H4 (cell line): ENCODE measurements around the gene LSAMP. TPM values are rescaled to one million over a fixed set of nuclear protein-coding genes. Genes with fewer than 3 reads are reported as not detected.
A peak's percentile ranks its signal among the peaks of the same experiment; 100 is the strongest.

Source experiments
- DNase-seq: peaks from one replicate; pipeline ENCODE4 v3.0.0-alpha.2; 2015; ENCODE audit warnings: low spot score
- total RNA-seq: library from RNA; depleted of rRNA; stranded (reverse); fragments of >200 nt; shearing (Covaris generic); gene quantifications from 2 replicates; pipeline ENCODE4 v1.2.3, GENCODE V29; 2014

Gene LSAMP
- total RNA-seq, 1 experiment from 2014 or later, result 4.7 TPM

DNA sequence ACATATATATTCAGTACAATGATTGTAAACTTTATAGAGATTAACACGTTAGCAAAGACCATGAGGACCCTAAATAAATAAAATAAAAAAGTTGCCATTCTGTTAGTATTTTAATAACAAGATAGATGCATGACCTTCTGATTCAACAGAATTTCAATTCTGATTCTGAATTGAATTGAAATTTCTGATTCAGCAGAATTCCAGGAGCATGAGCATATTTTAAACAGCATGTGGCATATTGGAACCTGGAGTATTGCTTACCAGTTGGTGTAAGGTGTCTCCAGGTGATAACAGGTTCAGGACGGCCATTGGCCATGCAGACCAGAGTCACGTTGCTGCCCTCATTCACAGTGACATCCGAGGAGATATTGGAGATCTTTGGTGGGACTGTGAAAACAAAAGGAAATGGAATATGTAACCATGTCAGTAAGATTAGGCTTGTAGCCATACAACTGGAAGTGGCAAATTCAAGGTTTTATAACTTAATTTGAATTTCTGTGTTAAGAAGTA, 426.0 kb downstream of the LSAMP start:
- no peak for DNase-seq

DNA sequence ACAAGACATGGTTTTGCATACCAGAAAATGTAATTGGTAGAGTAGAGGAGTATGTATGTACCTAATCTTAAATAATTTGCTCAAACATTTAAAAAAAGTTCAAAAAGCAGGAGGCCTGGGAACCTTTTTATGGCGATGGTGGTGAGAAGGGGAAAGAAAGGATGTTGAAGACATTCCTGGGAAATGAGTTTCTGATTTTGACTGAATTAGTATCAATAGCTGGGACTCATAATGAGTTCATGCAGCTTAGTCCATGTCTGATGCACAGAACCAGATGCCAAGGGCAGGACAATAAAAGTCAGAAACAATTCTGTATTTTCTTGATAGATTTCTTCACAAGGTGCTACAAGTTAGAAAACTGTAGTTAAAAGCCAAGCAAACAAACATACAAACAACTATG, 426.6 kb downstream of the LSAMP start:
- no peak for DNase-seq

DNA sequence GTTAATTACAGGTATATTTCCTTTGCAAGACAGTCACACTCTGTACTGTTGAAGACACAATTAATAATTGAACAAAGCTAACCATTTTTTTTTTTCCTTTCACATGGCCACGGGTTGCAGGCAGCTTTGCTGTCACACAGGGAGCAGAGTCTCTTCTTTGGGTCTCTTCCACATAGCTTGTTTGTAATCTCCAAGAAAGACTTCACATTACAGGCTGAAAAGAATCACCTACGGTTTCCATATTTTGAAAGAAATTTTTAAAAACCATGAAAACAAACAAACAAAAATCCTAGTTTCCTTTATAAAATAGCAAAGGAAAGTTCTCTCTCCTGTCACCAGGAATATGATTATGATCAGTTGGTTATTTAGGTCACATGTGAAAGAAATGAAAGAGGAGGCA, 429.4 kb downstream of the LSAMP start:
- DNase-seq, result no peak

DNA sequence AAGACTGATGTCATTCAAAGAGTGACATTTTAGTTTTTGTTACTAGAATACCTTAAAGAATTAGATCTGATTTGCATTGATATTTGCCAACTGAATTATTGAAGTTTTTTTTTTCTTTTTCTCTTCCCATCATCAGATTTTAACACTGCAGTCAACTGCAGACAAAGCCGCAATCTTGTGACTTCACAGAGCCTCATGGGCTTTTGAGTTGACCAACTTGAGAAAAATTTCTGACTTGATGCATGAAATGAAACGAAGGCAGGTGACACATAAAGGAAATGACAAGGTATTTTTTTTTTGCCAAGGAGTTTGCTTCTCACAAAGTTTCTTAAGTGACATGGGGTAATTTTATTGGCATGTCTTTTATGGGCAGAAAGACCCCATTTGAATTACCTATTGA, 438.3 kb downstream of the LSAMP start:
- DNase-seq, result no peak

DNA sequence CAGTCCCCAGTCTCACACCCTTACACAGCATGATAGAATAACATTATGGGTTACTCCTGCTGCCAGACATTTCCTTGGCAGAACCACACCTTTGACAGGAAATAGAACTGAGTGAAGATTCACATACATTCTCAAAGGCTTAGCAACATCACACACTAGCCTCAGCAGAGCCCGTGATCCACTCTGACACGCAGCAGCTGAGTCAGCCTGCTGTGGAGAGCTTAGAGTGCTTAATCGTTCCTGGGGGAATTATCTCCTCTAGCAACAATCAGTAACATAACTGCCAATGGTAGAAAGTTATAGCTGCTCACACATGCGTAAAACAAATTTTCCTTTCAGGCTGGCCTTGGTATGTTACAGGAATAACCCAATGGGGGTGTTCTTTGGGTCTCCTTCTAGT, 439.9 kb downstream of the LSAMP start:
- peak; percentile 57 for DNase-seq

DNA sequence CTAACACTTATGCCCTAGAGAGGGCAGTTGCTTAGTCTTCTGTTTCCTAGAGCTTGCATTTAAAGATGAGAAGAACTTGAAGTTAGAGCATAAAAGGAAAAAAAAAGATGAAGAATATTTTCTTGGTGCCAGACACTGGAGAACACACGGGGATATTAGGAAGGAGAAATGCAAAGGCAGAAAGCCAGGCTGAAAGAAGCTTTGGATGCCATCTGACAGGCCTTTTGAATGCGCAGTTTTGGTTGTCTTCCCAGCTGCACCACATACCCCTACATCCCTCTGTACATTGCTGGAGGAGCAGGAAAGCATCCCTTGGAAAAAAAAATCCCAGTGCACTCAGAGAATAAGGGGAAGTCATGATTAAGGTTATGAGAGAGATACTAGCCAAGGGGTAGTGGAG, 443.1 kb downstream of the LSAMP start:
- DNase-seq, result no peak

DNA sequence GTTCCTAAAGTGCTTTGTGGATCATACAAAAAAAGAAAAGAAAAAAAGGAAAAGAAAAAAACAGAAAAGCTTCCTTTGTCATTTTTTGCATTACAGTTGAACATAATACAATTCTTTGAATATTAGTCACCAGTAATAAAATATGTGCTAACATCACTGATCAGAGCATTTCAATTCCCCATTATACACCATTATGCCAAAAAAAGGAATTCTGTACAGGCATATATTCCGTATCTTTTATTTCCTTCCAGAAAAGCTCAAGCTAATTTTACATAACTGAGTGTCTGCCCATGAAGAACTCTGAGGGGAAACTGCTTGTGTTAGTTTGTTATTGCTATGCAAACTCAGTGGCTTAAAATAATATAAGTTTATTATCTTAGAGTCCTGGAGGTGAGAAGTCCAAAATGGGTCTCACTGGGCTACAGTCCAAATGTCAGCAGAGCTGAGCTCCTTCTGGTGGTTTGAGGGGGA, 444.1 kb downstream of the LSAMP start:
- no peak for DNase-seq

DNA sequence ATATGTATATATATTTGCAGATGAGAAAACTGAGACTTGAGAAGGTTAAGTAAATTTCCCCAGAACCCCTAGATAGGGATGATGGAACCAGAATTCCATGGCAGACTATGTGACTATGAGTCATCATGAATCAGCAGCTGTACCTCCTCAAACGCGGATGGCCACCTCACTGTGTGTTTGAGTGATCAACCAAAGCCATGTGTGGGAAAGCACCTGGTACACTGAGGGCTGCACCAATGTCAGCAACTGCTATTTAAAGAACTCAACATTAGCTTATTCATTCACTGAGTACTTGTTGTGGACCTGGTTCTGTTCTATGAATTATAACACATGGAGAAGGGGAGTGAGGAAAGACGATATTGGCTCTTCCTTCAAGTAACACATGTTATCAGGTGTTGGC, 445.0 kb downstream of the LSAMP start:
- DNase-seq, result peak; percentile 78

DNA sequence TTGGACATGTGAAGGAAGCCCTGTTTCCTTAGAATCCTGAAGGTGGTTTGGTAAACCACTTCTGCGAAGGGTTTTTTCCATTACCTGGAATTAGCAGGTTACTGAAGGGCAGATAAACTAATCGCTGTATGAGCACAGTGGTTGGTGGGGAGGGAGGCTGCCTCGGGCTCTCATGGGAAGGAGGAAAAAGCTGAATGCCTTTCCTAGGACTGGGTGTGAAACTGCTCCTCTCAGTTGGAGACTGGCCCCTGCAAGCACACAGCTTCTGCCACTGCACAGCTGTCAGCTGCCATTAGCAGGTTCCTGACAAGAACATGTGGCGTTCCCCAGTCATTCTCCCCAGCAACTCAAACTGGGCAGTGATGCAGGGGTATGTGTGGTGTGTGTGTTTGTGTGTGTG, 445.7 kb downstream of the LSAMP start:
- DNase-seq, result no peak

DNA sequence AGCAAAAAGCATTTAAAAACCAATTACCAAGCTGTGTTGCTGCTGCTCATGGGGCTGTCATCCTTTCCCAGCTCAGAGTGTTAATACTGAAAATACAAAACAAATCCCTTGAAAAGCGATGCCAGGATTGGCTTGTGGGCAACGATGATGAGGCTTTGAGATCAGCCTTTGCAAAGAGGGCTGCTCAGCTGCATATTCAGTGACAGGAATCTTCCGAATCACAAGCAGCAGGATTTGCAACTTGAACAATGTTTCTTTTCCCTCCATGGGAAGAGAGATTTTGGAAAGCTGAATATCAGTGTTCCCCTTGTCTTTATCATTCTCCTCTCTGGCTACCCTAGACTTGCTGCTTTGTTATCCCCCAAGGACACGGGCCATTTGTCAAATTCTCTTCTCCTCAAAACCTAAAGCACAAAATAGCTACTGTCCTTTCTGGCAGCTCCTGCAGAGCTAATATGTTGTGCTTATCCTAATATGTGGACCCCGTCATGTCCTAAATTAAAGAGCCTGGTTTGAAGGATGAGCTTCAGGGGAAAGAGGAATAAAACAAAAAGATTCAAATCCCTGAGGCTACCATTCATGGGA, 446.2 kb downstream of the LSAMP start:
- DNase-seq, result no peak

DNA sequence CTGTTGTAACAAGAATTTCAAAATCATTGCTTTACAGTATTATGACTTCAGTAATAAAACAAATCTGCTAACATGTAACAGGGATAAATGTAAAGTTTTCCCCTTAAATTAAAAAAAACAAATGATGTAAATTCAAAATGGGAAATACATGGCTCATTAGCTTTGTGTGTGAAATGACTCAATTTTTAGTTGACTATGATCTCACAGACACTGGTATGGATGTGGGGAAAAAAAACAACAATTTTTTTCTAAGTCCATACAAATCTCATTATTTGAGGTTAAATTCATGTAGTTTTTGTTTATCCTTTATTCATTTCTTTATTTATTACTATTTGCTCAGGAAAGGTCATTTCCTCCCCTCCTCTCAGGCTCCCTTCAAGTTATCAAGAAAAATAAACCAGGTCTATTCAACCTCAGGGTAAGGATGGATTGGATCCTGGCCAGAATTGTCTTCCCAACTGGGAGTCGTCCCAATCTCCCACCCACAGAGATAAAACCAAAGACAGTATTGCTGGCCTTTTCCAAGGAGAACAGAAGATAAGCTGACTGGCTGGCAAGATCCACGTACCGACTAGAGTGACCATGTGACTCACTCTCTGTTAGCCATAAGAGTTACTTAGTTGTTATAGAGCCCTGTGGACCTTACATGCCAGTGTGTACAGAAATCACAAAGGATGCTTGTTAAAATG, 448.7 kb downstream of the LSAMP start:
- peak; percentile 43 for DNase-seq

DNA sequence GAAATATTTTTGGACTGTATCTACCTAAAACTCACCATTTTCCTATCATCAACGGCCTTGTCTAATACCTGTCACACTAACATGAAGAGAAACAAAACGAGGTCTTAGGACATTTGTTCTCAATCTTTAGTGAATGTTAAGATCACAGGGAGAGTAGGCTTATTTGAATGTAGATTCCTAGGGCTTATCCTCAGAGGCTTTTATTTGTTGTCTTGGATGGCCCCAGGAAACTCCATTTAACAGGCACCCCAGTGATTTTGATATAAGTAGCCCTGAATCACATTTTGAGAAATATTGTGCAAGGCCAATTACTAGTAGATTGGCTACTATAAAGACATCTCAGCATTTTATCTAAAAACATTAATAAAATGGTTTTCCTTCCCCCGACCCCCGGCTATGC, 454.6 kb downstream of the LSAMP start:
- DNase-seq, result no peak

DNA sequence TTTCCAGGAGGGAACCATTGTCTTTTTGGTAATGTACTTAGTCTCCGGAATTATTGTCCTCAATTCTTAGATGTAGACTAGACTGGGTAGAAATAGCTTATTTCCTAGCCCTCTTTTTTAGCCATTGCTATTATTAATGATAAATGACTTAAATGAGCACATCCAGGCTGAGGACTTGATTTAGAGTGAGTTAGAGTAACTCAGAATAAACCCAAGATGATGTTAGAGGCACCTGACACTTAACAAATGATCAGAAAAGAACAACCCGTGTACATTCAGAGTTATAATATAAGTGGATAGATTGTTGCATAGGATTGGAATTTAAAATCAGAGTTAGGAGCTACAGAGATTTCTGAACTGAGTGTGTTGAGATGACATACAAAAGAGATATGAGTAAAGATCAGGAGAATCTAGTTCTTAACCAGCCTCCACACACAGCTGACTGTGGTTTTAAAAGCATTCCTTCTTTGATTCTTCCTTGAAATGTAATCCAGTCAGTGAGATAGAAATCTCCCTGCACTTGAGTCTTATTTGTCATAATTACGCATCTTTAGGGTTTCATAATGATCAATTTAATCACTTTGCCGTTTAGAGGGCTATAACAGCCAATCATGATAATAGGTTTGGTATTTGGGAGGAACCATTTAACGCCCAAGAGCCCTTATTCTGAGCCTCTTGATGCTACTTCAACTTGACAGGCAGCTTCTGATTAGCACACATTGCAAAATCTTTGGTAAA, 455.4 kb downstream of the LSAMP start:
- no peak for DNase-seq

DNA sequence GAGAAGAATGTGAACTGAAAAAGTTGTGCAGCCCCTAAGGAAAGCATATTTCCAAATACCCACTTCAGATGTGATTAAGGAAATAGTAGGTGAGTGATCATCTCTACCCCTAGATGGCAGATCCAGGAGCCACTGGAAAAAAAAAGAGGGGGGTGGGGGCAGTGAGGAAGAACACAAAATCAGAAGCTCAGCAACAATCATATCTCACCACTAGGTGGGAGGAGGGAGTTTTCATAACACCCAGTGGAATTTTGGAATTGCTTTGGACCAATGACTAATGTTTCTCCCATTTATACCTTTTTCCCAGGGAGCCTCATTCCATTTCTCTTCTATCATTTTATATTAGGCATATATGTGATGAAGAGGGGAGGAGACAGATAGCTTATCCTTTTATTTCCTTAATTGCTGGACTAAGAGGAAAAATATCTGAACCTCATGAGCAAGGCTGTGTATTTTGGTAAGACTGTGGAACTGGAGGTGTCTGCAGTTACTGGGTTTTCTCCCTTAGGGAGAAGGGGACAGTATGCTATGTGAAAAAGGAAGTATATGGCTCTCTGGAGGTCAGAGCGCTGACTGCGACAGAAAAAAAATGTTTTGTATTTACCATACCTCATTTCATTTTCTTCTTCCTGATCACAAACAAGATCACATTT, 458.6 kb downstream of the LSAMP start:
- DNase-seq, result peak; percentile 9

DNA sequence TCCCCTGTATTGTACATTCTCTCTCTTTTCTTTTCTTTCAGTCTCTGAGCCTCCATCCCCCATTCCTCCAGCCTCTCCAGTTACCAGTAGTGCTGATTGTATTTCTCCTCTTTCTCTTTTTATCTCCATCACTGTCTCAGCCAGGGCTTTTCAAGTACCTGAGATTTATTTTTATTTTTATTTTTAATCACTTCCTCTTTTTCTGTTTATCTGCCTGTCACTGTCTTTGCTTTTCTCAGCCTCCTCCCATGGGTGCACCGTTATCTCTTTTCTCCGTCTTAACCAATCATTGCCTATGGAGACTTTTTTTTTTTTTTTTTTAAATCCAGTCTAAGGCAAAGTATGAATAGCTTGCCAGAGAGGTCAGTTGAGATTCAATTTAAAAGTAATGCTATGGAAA, 462.7 kb downstream of the LSAMP start:
- DNase-seq, result no peak

DNA sequence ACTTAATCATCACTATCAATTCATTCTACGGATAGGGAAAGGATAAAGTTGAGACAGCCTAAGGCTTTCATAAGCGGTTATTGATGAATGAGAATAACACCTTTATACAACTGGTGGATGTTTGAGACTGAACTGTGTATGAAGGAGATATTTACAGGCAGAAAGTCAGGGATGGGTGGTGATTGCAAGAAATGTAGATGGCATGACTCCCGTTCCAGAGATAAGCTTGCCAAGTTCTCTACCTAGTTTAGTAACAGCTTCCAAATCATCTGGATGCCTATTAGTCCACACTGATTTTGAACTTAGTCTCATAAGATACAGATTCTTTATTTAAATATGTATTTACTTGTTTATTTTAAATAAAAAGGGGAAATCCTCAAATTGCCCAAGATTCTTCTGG, 463.2 kb downstream of the LSAMP start:
- DNase-seq, result no peak

DNA sequence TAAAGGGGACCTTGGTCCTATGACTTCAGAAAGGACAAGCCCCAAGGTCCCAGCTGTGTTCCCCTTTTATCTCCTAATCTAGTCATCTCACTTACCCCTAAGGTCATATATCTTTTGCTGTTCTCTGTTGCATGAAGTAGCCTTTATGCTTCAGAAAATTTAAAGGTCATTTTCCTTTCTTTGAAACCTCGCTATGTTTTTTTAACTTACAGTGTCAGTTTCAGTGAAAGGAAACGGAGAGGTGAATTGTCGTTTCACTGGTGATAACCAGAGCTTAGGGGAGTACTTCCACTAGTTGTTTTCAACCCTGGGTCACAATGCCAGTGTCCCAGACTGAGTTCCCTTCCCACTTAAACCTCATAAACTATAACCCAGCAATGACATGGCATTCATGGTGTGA, 464.6 kb downstream of the LSAMP start:
- no peak for DNase-seq

DNA sequence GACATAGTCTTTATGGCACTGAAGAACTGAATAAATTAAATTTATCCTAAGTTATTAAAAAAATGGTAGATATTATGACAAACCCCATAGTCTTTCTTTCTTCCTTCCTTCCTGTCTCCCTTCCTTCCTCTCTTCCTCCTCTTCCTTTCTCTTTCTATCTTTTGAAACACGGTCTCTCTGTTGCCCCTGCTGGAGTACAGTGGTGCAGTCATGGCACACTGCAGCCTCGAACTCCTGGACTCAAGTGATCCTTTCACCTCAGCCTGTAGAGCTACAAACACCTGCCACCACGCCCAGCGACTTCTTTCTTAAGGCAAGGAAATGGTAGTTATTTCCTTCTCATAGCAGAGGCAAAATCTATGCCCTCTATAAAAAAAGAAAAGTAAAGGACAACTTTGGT, 467.4 kb downstream of the LSAMP start:
- DNase-seq, result no peak

DNA sequence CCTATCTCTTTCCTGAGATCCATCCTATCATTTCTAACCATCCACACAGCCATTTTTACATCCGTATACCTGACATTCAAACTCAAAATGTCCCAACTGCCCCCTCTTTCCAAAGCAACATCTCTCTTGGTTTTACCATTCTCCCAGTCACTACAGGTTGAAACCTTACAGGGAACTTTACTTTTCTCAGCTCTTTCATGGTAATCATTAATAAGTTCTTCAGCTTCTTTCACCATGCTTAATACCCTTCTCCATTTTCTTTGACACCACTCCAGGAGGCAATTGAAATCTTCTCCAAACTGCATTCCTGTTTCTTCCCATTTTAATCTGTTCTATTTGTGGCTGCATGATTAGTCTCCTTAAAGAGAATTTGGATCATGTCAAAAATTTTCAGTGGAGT, 469.5 kb downstream of the LSAMP start:
- DNase-seq, result no peak

DNA sequence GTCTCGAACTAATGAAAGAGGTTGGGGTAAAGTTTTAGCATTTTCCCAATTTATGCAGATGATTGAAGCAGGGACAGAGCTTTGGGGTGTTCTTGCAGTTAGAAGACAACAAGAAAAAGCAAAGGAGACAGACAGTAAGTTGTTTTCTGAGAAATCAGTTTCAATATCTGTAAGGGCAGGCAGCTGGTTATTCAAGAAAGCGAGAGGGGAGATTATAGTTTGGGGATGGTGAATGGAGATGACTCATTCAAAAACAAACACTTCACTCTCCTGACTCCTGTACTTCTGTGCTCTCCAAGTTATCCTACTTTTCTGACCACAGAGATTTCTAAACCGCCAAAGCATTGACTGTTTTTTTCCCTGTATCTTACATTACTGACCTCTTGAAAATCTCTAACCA, 469.9 kb downstream of the LSAMP start:
- DNase-seq, result peak; percentile 73

DNA sequence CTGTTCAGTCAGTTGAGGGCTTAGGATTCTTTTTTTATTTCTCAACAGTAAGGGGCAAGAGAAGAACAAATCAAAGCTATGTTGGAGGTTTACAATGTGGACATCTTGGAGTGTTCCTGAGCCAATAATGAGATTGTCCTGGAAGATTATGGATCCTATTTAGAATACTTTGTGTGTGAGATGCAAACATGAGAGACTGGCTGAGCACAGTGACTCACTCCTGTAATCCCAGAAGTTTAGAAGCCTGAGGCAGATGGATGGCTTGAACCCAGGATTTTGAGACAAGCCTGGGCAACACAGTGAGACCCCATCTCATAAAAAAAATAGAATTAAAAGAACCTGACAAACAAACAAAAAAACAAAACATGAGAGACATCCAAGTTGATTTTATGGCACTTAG, 470.3 kb downstream of the LSAMP start:
- peak; percentile 9 for DNase-seq

DNA sequence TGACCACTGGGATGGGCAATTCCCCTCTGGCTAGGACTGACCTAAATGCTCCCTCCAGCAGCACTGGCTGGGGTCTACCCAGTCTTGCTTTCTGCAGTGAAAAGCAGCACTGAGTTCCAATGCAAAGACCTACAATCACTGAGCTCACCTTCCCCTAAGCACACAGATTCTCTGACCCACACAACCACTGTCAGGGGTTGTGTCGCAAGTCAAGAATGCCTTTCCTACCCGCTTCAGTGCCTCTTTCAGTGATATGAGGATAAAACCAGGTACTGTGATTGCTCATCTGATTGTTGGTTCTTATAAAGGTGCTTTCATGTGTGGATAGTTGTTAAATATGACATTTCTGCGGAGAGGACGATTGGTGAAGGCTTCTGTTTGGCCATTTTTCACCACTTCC, 476.4 kb downstream of the LSAMP start:
- DNase-seq, result no peak
